Activated CD4-positive, alpha-beta T cell treated with anti-CD3 and anti-CD28 coated beads, Interleukin-2, amount 50 U/mL, for 24 hours (primary cell): Measurements from ENCODE around the gene WDR74.
"Not testable (repeated sequence)": the region's sequence is repeated elsewhere in the genome, so short reads cannot be mapped to it uniquely, and the experiment has no call there.

Experiments used
- DNase-seq, 2 donors: peaks; one replicate each; pipeline ENCODE4 v3.0.0-alpha.2; 2020; ENCODE audit warnings: low read depth in 1 of 2, low spot score in 1 of 2

Gene WDR74

GRCh38 chr11:62860835-62861563 lies 21.6 kb upstream of the WDR74 start:
- DNase-seq: no peak

GRCh38 chr11:62859281-62859703 lies 19.9 kb upstream of the WDR74 start:
- not testable (repeated sequence) for DNase-seq

GRCh38 chr11:62858201-62858600 lies 18.8 kb upstream of the WDR74 start:
- DNase-seq: no peak

GRCh38 chr11:62857541-62857982 lies 18.2 kb upstream of the WDR74 start:
- no peak for DNase-seq

- no peak for DNase-seq
Observed at GRCh38 chr11:62856333-62856895, 17.0 kb upstream of the WDR74 start.

DNA sequence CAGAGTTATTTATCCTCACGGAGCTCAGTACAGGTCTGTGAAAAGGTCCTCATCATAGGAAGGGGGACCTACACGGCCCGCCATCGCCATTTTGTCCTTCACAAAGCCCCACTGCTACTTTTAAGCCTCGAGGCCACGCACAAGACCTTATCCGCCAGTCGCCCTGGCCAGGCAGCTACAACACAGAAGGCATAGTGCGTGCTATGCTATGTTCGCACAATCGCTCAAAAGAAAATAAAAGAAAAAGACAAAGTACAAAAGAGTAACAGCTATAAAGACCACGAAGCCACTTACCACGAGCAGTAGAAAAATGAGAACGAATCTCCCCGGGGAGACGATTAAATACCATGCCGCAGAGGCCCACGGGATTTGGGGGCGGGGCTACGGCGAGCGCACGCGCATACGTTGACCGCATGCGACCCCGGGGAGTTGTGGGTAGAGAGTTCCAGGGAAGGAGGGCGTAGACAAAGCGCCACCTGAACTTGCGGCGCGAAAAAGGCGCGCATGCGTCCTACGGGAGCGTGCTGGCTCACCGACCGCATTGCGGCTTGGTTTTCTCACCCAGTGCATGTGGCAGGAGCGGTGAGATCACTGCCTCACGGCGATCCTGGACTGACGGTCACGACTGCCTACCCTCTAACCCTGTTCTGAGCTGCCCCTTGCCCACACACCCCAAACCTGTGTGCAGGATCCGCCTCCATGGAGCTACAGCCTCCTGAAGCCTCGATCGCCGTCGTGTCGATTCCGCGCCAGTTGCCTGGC lies 16.4 kb upstream of the WDR74 start:
- peak; percentile 98 to 99 for DNase-seq

GRCh38 chr11:62854825-62855570 lies 15.6 kb upstream of the WDR74 start:
- no peak for DNase-seq

- no peak for DNase-seq
Observed at GRCh38 chr11:62854013-62854824, 14.8 kb upstream of the WDR74 start.

GRCh38 chr11:62853279-62853965 lies 14.0 kb upstream of the WDR74 start:
- DNase-seq: no peak

- DNase-seq: no peak
Observed at GRCh38 chr11:62852523-62853188, 13.3 kb upstream of the WDR74 start.

DNA sequence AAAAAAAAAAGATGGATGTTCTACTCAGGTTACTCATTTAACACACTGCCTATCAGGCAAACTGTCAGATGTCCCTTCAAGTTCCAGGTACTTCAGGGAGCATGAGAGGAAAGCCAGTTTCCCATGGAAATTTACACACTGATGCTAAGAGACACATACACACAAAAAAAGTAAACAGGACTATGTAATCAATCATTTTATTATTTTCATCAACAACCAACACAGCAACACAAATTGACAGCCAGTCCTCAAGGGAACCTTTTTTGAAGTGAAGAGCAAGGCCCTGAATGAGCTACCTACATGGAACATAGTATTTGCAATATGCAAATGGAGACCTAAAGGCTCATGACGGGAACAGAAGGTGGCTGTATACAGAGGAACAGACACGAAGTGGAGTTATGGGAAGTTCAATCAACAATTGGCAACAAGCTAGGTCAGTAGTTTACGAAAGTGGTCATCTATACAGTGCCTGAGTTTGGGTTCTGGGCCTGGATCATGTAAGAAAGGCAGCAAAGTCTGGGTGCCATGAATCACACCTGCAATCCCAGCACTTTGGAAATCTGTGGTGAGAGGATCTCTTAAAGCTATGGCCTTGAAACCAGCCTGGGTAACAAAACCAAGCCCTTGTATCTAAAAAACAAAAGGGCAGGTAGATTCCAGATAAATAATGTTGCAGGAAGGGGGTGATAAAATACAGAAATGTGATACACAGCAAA lies 12.6 kb upstream of the WDR74 start:
- DNase-seq: no peak

DNA sequence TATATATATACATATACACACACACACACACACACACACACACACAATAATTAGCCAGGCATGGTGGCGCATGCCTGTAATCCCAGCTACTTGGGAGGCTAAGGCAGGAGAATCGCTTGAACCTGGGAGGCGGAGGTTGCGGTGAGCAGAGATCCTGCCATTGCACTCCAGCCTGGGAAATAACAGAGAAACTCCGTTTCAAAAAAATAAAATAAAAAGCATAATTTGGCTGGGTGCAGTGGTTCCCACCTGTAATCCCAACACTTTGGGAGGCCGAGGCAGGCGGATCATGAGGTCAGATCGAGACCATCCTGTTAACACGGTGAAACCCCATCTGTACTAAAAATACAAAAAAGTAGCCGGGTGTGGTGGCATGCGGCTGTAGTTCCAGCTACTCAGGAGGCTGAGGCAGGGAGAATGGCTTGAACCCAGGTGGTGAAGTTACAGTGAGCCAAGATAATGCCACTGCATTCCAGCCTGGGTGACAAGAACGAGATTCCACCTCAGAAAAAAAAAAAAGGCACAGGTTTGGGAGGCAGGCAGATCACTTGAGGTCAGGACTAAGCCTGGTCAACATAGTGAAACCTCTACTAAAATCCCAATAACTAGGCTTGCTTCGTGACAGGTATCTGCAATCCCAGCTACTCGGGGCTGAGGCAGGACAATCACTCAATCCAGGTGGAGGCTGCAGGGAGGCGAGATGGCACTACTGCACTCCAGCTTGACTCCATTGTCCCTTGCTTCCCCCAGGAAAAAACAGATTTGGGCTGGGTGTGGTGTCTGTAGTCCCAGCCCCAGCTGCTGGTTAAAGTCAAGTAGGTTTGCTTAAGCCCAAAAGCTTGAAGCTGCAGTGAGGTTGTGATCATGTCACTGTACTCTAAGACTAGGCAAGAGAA lies 11.8 kb upstream of the WDR74 start:
- DNase-seq: no peak

GRCh38 chr11:62847767-62848314 lies 8.5 kb upstream of the WDR74 start:
- DNase-seq: no peak

DNA sequence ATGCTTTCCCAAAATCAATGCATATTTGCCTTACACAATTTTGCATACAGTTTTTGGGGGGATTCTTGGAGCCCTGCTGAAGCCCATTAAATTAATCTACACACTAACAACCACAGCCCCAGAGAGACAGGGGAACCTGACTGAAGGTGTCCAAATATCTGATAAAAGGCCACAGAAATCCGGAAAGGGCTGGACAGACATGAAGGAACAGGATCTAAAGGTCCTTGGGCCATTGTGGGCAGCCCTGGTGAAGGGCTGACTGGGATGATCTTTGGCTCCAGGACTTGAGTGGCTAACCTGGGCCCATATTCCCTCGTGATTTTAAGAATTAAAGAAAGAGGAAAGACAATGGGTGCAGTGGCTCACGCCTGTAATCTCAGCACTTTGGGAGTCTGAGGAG lies 6.8 kb upstream of the WDR74 start:
- DNase-seq: no peak

GRCh38 chr11:62844154-62844553 lies 4.8 kb upstream of the WDR74 start:
- DNase-seq: no peak

DNA sequence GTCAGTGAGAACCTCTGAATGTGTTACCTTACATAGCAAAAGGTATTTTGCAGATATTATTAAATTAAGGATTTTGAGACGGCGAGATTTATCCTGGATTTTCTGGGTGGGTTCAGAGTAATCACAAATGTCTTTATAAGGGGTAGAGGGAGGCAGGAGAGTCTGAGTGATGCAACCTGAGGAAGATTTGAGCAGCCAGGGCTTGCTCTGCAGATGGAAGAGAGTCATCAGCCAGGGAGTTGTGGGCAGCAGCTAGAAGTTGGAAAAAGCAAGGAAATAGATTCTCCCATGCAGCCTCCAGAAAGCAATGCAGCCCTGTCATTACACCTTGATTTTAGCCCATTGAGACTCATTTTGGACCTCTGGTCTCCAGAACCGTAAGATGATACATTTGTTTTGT lies 4.1 kb upstream of the WDR74 start:
- no peak for DNase-seq

DNA sequence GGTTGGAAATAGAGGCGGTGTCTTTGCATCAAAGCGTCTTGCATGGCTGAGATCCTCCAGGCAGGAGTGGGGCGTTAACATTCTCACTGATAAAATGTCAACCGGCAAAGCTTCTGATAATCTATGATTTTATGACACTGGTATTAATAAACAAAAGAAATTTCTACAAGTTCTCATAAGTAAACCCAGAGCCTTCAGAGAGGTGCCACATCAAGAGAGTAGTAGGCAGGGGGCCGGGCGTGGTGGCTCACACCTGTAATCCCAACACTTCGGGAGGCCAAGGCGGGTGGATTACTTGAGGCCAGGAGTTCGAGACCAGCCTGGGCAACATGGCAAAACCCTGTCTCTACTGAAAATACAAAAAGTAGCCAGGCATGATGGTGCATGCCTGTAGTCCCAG lies 3.5 kb upstream of the WDR74 start:
- not testable (repeated sequence) for DNase-seq
